Thyroid gland (tissue), 4 donors: ENCODE measurements around the gene PIEZO2.

Experiments used
- POLR2A ChIP-seq, 2 donors: fragments of 450-650 bp; IDR thresholded peaks; one replicate each; pipeline ENCODE4 v1.6.1; 2017; ENCODE audit warnings: antibody characterized with exemption in 2 of 2, mild to moderate bottlenecking in 2 of 2, moderate library complexity in 1 of 2
- TF ChIP-seq, protein P1 (sequence below), 6 experiments: fragments of 200-600 bp in 3 of 6; fragments of 450-650 bp in 3 of 6; sonication (generic) in 3 of 6; IDR thresholded peaks; one replicate each; pipeline ENCODE4 v1.5.1; 2016 to 2019; ENCODE audit warnings: antibody characterized with exemption in 6 of 6, mild to moderate bottlenecking in 2 of 6, inconsistent platforms in 1 of 6, moderate library complexity in 1 of 6

DNA sequence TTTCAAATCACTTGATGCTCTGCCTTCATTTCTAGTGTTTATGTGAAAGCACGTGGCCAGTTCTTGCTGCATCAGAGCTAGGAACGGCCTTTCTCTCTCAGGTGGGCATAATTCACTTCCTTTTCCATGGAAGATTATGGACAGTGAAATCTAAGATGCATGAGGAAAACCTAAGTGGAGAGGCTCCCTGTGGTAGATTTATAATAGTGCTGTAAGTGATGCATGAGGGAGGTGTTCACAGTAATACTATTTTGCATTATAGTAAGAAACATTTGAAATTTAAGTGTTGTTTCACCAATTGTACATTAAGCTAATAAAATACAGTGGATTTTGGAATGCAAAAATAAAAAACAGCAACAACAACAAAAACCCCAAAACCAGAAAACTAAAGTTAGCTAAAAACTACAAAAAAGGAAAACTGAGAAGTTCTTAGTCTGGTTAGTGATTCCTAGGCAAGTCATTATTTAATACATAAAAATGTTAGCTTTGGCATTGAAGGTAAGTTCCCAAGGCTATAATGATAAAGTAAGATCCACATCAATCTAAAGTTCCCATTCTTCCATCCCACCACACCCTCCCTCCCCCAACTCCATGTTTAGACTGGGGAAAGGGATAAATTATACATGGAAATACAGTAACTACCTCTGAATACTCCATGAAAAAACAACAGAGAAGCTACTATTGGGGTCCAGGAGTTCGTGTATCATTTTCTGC is 469.7 kb downstream of the PIEZO2 start:
- TF ChIP-seq, protein P1, sequence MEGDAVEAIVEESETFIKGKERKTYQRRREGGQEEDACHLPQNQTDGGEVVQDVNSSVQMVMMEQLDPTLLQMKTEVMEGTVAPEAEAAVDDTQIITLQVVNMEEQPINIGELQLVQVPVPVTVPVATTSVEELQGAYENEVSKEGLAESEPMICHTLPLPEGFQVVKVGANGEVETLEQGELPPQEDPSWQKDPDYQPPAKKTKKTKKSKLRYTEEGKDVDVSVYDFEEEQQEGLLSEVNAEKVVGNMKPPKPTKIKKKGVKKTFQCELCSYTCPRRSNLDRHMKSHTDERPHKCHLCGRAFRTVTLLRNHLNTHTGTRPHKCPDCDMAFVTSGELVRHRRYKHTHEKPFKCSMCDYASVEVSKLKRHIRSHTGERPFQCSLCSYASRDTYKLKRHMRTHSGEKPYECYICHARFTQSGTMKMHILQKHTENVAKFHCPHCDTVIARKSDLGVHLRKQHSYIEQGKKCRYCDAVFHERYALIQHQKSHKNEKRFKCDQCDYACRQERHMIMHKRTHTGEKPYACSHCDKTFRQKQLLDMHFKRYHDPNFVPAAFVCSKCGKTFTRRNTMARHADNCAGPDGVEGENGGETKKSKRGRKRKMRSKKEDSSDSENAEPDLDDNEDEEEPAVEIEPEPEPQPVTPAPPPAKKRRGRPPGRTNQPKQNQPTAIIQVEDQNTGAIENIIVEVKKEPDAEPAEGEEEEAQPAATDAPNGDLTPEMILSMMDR (IDR thresholded peaks at IDR 0.05) = no peak
- TF ChIP-seq POLR2A (IDR thresholded peaks at IDR 0.05) = no peak
